CD4-positive, alpha-beta T cell treated with Interferon gamma for 1 hour (primary cell): ENCODE measurements around the gene MOB3B.
"Not testable (repeated sequence)": the region's sequence is repeated elsewhere in the genome, so short reads cannot be mapped to it uniquely, and the experiment has no call there.

ENCODE experiments used
- DNase-seq: peaks from one replicate; pipeline ENCODE4 v3.0.0-alpha.2; 2020

MOB3B gene

GRCh38 chr9:27514551-27514950 is 15.1 kb downstream of the MOB3B start:
- no peak for DNase-seq

DNA sequence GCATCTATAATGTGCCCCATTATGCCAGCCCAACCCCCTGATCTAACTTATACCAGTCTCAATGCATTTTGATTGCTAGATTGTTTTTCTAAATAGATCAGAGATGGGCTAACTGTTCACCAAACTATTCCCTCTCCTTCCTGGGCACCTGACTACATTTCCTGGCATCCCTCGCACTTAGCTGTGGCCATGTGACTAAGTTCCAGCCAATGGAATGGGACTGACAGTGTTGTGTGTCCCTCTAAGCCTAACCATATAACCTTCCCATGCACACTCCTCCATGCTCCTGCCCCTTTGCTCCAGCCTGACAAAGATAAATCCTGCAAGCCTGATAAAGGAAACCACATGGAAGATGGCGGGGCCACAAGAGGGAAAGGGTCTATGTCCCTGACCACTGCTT is 17.8 kb downstream of the MOB3B start:
- DNase-seq: no peak

DNA sequence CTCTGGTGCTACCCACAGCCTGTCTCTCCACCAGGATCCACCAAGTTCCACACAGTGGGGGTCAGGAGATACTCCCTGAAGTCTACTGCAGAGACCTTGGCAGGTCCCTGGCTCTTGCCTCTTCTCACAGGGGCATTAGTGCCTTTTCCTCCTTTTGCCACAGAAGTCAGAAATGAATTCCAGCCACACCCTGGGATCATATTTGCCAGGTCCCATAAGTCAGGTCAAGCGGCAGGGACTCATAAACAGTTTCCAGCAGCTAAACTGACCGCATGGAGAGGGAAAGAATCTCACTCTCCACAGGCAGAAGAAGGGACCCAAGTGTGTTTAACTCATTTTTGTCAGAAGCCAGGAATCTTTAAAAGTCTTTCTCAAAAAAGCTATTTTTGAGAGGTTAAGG is 18.8 kb downstream of the MOB3B start:
- no peak for DNase-seq

DNA sequence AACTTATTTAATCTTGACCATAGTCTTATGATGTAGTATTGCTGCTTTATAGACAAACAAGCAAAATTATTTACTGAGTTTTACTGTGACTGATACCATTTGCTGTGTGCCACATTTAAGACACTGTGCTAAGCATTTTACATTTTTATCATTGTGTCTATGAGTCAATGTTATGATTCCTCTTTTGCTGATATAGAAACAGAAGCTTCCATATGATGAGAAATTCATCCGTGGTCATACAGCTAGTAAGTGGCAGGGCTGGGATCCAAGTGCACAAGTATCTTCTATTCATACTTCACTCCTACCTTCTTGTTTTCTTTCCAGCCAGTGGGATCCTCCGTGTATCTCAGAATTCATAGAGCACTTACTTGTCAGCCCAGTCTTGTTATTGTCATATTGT is 22.6 kb downstream of the MOB3B start:
- no peak for DNase-seq

GRCh38 chr9:27505744-27506161 is 23.9 kb downstream of the MOB3B start:
- no peak for DNase-seq

DNA sequence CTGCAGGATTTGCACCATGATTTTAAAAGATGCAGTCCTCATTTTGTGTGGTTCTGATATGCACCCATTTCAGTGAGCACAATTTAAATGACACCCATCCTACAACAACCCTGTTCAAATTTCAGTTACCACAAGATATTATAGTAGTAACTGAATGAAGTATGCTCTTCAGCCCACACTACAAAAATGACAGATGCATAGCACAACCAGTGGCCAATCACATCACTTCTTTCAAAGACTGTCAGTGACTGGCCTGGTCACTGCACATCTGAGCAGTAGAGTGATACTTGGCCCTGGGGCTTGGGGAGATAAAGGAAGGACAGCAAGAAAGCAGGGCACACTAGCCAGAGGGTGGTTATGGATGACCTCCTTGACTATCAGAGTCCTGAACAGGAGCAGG is 25.4 kb downstream of the MOB3B start:
- no peak for DNase-seq

DNA sequence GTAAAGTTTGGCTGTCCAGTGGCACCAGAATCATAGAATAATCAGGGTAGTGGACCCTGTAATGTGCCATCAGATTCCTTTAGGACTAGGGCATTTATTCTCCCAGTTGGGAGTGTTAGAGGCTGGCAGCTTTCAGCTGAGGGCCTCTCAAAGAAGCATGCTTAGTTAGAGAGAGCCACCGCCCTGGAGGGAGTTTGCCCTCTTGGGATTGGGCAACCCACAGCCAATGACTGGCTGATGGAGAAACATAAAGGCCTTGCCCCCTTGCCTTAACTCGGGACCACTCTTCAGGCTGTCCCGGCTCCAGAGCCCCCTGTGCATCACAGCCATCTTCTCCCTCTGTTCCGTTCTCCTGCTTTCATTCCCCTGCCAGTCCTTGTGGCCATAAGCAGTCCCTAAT is 26.0 kb downstream of the MOB3B start:
- no peak for DNase-seq

GRCh38 chr9:27500902-27501301 is 28.7 kb downstream of the MOB3B start:
- DNase-seq: not testable (repeated sequence)

- DNase-seq: no peak
These were observed 30.2 kb downstream of the MOB3B start for GRCh38 chr9:27499451-27499850.

- DNase-seq: no peak
These were observed 31.7 kb downstream of the MOB3B start for GRCh38 chr9:27497883-27498417.

DNA sequence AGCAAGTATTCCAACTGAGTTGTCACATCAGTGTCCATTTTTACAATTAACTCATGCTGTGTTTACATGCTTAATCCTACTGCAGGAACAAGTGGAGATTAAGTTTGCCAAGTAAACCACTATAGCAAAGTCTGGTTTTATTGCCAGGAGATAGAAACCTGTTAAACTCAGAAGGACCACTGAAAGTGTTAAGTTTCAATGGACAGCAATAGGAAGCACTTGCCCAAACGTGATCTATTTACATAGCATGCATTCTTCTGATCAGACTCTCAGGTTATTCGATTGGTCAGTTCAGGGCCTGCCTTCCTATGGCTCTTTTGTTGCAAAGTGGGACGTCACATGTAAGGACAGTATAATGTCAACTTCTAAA is 33.5 kb downstream of the MOB3B start:
- no peak for DNase-seq

DNA sequence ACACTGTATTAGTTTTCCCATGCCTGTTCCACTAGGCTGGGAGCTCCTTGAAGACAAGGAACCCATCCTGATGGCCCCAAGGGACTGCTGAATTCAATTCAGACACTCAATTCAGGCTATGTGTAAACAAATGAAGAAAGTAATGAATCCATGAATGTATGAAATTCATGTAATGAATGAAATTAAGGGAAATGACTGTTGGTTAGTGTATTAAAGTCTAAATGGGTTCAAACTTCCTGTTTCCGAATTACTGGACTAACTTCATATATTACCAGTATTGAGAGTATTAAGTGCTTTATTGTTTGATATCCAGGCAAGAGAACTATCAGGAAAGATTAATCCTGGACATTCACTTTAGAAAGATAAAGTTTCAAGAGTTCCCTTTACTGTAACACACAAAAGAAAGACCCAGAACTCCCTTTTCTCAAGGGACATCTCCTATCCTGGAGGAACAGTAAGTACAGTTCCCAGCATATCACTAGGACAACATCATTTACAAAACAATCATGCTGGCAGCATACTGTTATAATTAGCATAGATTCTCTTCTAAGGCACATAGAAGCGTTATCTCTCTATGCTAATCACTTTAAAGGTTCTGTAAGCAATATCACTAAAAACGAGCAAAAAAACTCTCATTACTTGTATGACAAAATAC is 34.0 kb downstream of the MOB3B start:
- DNase-seq: no peak

DNA sequence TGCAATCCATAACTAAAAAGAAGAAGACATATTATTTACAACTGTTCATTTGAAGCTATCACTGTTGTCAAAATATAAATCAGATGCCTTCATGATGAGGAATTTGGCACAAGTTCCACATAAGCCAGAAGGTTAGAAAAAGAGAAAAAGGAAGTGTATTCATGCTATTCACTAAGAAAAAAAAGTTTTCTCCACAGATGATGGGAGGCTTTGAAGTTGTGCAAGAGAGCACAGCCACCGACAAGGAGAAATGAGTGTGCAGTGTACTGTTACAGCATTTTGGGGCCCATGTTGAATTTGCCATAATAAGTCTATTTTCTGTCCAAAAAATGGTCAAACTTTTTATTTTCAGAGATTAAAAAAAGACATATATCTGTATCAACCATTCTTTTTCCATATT is 38.5 kb downstream of the MOB3B start:
- peak; percentile 5 for DNase-seq

DNA sequence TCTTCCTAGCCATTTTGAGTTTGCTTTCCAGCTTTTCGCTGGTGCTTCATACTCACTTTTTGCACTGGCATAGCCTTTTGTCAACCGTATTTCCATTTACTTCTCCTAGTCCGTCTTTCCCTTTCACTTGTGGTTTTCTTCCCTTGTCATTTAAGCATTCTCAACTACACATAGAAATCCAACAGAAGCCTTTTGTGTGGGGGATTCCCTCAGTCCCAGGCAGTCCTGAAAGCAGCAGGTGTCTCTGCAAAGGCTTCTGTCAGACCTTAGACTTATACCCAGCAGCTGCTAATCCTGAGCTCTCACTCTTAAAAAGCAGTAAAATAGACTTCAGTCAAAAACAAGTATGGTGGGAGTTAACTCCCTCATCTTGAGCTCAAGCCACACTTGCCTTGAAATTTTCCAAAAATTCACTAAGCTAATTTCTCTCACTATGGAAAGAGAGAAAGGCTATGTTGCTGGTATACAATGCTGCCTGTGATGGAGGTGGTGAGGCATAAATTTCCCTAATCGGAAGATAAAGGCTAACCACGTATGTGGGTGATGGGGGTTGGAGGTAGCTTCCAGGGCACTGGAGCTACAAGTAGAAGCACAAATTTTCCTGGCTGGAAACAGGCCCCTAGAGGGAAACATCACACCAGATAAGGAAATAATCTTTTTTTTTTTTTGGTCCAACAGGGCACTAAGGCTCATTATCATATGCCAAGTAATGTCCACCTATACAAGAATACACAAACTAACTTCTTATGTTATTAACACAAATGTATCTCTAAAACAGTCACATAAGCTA is 40.3 kb downstream of the MOB3B start:
- DNase-seq: no peak

DNA sequence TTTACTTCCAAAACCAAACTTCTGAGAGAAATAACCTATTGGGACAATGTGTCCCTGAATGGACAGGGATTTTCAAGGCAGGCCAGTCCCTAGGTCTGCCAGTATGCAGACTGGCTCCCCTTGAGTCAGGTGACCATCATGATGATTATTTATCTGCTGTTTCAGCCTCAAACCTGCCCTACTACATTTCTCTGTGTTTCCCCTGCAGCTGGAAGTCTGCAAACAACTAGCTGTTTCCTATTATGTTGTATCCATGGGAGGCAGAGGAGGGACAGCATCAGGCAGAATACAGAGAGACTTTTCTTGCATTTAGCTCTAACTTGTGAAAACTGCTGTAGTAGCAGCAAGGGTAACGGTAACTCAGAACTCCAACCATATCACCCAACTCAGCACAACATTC is 41.7 kb downstream of the MOB3B start:
- no peak for DNase-seq

DNA sequence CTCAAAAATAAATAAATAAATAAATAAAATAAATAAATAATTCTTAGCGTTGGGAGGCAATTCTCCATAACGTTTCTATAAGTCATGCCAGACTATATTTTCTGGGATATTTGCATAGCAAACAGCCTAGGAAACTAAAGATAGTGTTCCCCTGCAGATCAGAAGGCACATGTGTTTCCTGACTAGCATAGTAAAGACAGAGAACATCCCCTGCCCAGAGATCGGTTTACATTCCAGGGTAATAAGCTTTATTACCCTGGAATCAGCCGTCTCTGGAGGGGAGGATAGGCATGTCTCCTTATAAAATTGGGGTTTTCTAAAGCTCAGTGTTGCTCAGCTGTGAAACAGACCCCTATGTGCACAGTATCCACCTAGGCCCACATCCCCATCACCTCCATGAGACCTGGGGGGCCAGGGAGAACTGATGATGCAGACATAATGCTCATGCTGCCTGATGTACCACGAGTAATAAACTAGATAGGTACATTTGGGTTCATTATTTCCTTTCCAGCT is 42.4 kb downstream of the MOB3B start:
- no peak for DNase-seq

DNA sequence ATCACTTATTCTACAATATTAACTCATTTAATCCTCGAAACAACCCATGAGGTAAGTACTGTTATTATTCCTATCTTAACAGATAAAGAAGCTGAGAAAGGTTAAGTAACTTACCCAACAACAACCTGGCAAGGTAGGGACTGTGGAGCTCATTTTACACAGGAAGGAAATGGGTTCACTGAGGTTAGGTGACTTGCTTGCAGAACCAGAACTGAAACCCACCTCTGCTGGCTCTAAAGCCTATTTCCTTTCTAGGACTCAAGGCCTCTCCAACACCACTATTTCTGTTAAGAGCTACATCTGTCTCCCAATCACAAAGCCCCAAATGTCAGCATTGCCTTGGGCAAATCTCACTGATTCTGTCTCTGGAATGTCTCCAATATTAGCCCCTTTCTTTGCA is 44.5 kb downstream of the MOB3B start:
- DNase-seq: peak; percentile 13

DNA sequence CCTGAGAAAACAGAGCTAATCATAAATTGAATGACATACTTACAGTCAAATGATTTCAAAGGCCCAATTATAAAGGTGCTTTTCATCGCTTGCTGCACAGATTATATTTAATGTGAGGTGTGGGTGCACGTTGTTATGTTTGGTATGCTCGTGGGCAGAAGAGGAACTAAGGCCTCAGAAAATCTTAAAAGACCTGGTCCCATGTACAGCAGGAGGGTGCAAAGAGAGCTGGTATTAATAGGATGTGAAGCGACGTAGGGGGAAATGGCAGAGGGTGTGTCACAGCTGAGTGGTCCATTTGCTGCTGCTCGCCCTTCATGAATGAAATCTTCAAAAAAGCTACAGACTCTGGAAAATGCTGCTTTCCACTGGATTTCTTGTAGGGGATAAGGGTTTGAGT is 46.0 kb downstream of the MOB3B start:
- no peak for DNase-seq

DNA sequence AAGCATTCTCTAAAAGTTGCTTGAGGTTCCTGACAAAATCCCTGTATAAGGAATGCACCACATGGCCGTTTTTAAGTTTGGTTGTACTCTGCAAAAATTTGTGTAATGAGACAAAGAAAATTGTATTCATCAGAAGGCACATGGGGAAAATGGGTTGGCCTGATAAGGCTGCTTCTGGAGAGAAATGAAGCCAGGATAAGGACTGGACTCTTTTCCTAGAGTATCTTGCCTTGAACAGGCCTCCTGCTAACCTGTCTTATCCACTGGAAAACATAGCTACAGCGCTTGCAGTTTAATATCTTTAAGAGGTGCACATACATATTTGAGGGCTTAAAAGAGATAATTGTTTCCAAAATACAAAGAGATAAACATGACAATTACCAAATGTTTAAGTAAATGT is 46.9 kb downstream of the MOB3B start:
- no peak for DNase-seq

DNA sequence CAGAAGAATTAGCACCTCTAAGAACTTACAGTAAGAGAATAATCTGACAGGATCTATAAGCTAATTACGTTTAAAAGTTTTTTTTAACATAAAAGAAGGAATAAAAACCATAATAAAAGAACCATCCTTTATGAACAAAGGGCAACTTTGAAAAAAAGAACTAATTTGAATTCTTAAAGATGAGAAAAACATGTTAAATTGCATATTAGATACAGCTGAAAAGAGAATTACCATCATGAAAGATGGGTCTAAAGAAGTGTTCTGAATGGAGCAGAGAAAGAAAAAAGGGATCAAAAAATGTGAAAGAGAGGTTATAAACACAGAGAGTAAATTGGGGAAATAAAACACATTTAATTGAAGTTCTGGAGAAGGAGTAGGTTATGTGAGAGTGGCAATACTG is 51.3 kb downstream of the MOB3B start:
- DNase-seq: no peak

GRCh38 chr9:27476870-27477515 is 52.6 kb downstream of the MOB3B start:
- DNase-seq: no peak

DNA sequence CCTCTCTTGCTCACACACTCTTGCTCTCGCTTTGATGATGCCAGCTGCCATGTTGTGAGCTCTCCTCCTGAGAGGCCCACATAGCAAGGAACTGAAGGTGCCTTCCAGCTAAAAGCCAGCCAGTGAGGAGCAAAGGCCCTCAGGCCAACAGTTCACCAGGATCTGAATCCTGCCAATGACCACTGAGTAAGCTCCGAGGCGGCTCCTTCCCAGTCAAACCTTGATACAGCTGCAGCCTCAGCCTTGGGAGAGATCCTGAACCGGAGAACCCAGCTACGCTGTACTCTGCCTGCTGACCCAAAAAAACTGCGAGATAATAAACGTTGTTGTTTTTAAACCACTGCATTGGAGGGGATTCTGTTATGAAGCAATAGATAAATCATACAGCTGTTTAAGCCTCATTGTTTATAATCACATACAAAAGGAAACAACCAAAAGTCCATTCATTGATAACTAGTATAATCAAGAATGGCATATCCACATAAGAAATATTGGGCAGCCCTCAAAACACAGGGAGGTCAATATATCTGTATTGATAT is 54.5 kb downstream of the MOB3B start:
- no peak for DNase-seq

DNA sequence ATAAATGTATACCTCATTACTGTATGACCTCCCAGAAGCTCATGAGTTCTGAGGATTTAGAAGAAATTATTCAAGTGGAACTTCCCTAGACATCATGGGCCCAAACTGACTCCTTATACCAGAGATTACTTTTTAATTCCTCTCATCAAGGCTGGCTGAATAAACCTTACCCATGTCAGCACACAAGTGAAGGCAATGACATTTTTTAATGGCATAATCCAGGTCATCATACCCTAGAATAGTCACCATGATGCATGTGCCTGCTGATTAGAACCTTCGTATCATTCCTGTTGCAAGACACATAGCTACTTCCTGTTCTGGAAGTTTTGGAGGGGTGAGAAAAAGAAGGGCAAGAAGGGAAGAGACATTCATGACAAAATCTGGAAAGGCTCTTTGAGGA is 55.3 kb downstream of the MOB3B start:
- DNase-seq: no peak

- DNase-seq: no peak
These were observed 56.5 kb downstream of the MOB3B start for GRCh38 chr9:27473111-27473529.
